ENCODE data around the gene SLC16A5.
"Not testable (repeated sequence)": the region's sequence is repeated elsewhere in the genome, so short reads cannot be mapped to it uniquely, and the experiment has no call there.

The SLC16A5 gene

DNA sequence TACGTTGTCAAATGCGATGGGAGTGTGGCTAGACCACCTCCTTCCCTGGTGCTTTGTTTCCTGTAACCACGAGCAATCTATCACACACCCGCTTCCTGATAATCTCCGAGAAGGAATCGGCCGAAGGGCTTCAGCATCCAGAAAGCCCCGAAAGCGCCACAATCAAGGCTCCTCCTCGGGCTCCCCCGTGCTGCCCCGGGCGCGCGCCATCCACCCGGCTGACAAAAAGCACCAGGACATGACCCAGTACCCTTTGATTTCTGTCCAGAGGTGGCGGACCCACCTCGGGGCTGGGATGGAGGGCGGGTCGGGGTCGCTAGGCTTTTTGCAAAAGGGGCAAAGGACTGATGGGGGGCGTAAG, 21.3 kb downstream of the SLC16A5 start:
- DNase-seq (ENCODE audit: insufficient read length, low spot score) (no peak), FAIRE-seq (no peak)

- DNase-seq (ENCODE audit: insufficient read length, low spot score) (peak; percentile 94), FAIRE-seq (peak; percentile 83)
Observed at GRCh38 chr17:75109407-75110233, 21.9 kb downstream of the SLC16A5 start, which contains the start of gene ARMC7. Gene ARMC7 (plus strand): TSS chr17:75109969. CDS start chr17:75110289, 320 bp downstream.

- DNase-seq (ENCODE audit: insufficient read length, low spot score) (no peak), FAIRE-seq (peak; percentile 58)
Observed at GRCh38 chr17:75110234-75110937, 22.6 kb downstream of the SLC16A5 start.

GRCh38 chr17:75111777-75112335, 24.1 kb downstream of the SLC16A5 start:
- DNase-seq (ENCODE audit: insufficient read length, low spot score) = no peak
- FAIRE-seq = no peak

DNA sequence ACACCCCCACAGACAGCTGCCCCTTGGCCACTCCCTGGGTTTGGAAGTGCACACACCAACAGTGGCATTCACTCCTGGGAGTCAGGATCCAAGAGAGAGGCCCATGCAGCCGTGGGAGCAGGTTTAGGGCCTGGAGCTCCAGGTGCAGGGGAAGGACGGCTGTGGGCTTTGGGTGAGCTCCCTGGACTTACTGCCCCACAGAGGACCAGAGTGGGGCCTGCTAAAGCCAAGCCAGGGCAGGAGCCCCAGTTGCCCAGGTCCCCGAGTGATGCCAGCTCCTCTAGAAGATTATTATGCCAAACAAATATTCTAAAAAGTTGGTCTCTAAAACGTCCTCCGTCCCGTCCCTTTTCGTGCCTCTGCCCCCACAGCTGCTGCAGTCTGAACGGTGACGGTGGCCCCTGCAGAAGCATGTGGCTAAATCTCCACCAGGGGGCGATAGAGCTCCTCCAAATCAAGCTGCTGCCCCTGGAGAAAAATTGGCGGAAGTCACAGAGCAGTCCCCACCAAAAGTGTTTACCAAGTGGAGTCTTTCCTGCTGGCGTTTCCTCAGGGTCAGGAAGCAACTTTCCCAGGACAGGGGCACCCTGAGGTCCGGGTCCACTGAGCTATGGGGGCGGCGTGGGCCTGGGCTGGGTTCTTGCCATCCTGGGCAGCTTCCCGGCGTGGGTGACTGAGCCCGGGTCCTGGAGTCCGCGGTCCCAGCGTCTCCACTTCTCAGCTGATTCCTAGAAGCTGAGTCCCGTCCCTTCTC, 26.2 kb downstream of the SLC16A5 start:
- DNase-seq (ENCODE audit: insufficient read length, low spot score) = peak; percentile 86
- peak; percentile 94 for FAIRE-seq

- FAIRE-seq (no peak), DNase-seq (ENCODE audit: insufficient read length, low spot score) (no peak)
Observed at GRCh38 chr17:75114552-75115314, 27.0 kb downstream of the SLC16A5 start.

- no peak for DNase-seq (ENCODE audit: insufficient read length, low spot score)
- FAIRE-seq = no peak
Observed at GRCh38 chr17:75115555-75115954, 27.8 kb downstream of the SLC16A5 start.

- FAIRE-seq (no peak), DNase-seq (ENCODE audit: insufficient read length, low spot score) (no peak)
Observed at GRCh38 chr17:75116737-75117136, 29.0 kb downstream of the SLC16A5 start.

DNA sequence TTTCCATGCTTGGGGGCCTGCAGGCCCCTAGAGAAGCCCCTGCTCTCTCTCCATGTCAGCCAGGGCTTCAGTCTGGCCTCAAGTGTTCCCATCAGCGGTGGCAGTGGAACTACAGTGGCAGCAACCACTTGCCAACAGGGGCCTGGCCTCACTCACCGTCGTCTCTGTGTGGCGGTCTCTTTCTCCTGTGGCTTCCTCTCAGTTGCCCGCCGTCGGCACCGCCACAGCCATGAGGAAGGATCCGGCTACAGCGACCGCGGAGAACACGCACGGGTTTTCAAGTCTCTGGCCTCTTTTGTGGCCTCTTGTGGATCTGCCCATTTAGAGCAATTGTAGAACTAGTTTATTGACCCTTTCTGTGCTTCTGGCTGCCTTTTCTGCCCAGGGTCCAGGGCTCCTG, 30.6 kb downstream of the SLC16A5 start:
- DNase-seq (ENCODE audit: insufficient read length, low spot score) = no peak
- FAIRE-seq = no peak

DNA sequence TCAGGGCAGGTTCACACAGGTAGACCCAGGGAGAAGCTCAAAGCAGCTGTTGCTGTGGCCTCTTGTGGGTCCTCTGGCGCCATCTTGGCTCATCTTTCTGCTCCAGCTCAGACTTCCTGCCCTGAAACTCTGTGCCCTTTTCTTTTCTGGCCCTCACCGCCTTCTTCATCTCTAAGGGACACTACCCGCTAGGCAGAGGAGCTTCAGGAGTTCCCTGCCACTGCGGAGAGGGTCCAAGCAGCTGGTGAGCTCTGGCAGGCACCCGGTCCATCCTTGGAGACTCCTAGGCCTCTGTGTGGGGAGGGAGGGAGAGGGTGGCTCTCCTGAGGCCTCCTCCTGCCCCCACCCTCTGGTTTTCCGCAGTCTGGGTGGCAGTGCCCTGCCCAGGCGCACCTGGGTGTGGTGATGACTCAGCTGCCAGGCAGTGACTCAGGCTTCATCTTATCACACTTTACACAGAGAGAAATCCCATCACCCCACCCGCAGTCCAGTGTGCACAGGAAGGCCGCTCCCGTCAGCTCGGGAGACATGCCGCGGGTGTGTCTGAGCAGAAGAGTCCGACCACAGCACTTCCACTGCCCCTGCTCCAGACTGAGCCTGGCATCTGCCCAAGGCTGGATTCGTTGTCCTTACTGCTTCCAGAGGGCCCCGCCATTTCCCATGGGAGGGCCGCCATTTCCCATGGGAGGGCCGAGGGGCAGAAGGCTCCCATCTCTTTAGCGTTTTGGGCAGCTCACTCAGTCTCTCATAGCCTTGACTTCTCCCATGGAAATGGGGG, 36.5 kb downstream of the SLC16A5 start:
- FAIRE-seq (no peak), DNase-seq (ENCODE audit: insufficient read length, low spot score) (no peak)

GRCh38 chr17:75124819-75125162, 37.0 kb downstream of the SLC16A5 start:
- FAIRE-seq (no peak), DNase-seq (ENCODE audit: insufficient read length, low spot score) (no peak)

DNA sequence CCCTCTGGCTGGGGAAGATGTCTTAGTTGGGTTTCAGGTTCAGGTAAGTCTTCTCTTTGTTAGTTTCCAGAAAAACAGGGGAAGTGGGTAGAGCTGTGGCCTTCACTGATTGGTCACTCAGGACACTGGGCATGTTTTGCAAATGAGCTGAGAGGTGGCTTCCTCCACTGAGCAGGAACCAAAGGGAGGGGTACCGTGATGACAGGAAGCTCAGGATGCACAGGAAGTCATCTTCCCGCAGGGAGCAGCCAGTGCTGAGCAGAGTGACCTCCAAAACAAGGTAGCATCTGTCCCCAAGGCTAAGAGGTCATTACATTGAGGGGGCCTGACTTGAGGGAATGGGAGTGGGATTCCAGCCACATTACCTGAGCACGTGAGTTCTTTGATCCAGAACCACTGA, 38.2 kb downstream of the SLC16A5 start:
- DNase-seq (ENCODE audit: insufficient read length, low spot score) = no peak

GRCh38 chr17:75126954-75127353, 39.2 kb downstream of the SLC16A5 start:
- DNase-seq (ENCODE audit: insufficient read length, low spot score) (no peak), FAIRE-seq (no peak)

More for the DNA sequence above, 38.2 kb downstream of the SLC16A5 start:
- FAIRE-seq = peak; percentile 49

DNA sequence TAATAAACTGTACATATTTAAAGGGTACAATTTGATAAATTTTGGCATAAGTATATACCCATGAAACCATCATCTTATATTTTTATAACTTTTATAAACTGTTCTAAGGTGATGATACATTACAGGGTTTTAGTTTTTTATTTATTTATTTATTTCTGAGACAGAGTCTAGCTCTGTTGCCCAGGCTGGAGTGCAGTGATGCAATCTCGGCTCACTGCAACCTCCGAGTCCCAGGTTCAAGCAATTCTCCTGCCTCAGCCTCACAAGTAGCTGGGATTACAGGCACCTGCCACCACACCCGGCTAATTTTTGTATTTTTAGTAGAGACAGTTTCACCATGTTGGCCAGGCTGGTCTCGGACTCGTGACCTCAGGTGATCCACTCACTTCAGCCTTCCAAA, 40.2 kb downstream of the SLC16A5 start:
- FAIRE-seq; DNase-seq (ENCODE audit: insufficient read length, low spot score): not testable (repeated sequence)

GRCh38 chr17:75128694-75129505, 41.1 kb downstream of the SLC16A5 start:
- FAIRE-seq (no peak), DNase-seq (ENCODE audit: insufficient read length, low spot score) (no peak)

DNA sequence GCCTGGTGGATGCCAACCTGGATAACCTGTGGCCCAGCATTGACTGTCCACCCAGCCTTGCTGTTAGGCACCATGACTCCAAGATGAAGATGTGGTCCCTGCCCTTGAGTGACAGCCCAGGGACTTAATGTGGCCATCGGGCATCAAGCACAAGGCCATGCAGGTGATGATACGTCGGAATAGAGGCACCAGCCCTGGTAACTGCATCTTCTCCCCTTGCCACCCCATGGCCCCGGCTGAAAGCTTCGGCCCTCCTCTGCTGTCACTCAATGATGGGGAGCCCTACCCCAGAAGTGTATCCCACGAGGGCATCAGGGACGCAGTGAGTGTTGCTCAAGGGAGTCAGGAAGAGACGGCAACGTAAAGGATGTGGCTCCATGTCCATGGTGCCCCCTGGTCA, 41.8 kb downstream of the SLC16A5 start:
- FAIRE-seq (no peak), DNase-seq (ENCODE audit: insufficient read length, low spot score) (no peak)

GRCh38 chr17:75130059-75130631, 42.4 kb downstream of the SLC16A5 start:
- no peak for FAIRE-seq
- DNase-seq (ENCODE audit: insufficient read length, low spot score) = no peak

DNA sequence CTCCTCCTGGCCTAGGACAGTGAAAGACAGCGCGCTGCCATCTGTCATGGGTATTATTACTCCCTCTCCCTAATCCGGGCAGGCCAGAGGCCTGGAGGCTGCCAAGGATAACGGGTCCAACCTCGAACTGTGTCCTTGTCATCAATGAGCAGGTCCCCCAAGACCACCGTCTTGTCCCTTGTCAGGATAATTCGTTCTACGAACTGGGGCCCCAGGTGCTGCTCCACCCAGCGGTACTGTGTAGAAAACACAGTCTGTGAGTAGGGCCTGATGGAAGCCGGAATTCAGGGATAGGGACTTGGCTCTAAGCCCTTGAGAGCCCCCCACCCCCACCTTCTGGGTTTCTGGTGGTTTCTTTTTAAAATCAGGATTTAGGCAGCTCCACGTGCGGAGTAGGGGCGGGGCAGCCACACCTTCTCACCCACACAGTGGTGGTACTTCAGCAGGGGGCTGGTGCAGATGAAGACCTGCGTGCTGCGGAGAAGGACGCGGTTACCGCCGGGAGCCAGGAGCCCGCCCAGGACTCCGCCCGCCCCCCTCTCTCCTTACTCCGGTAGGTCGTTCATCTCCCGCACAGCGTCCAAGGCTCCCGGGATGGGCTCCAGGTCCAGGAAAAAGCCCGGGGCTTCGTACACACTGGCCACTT, 43.0 kb downstream of the SLC16A5 start:
- no peak for DNase-seq (ENCODE audit: insufficient read length, low spot score)

More for the DNA sequence above, 43.0 kb downstream of the SLC16A5 start:
- no peak for FAIRE-seq

Data from GM19239 (cell line).